H1 (cell line): Measurements from ENCODE around the gene MTRFR. TPM values are rescaled to one million over a fixed set of nuclear protein-coding genes. Genes with fewer than 3 reads are reported as not detected.

Experiments
- CHD1 ChIP-seq: IDR thresholded peaks from 2 replicates; pipeline ENCODE4 v1.6.1; 2012; ENCODE audit warnings: low read depth, low read length, improper control_type of control experiment
- CHD7 ChIP-seq: fragments of 300-600 bp; sonication (generic); IDR thresholded peaks from 2 replicates; pipeline ENCODE4 v1.7.1; 2012; ENCODE audit warnings: low read length, moderate library complexity, mild to moderate bottlenecking, inconsistent platforms; ENCODE audit not compliant: insufficient replicate concordance
- GABPA ChIP-seq: IDR thresholded peaks from 2 replicates; pipeline ENCODE4 v1.6.1; 2011; ENCODE audit warnings: mild to moderate bottlenecking, low read length, moderate library complexity, borderline replicate concordance; ENCODE audit not compliant: insufficient read depth
- JUND ChIP-seq: IDR thresholded peaks from 2 replicates; pipeline ENCODE4 v1.6.1; 2011; ENCODE audit warnings: mild to moderate bottlenecking, improper control_type of control experiment, low read length
- KDM1A ChIP-seq: fragments of 200-600, 300-600 bp; sonication (generic); IDR thresholded peaks from 2 replicates; pipeline ENCODE4 v1.7.1; 2016; ENCODE audit warnings: mild to moderate bottlenecking, low read length, borderline replicate concordance
- MAX ChIP-seq: IDR thresholded peaks from 2 replicates; pipeline ENCODE4 v1.6.1; 2012; ENCODE audit warnings: inconsistent platforms
- NANOG ChIP-seq: IDR thresholded peaks from 2 replicates; pipeline ENCODE4 v1.6.1; 2011; ENCODE audit warnings: low read length, low read depth, mild to moderate bottlenecking, inconsistent platforms; ENCODE audit not compliant: insufficient read depth, poor library complexity, severe bottlenecking
- POLR2A ChIP-seq, 2 experiments: IDR thresholded peaks; 1 replicate in 1 of 2; 2 replicates in 1 of 2; pipeline ENCODE4 v1.6.1; 2011; ENCODE audit warnings: low read depth in 2 of 2, low read length in 2 of 2, mild to moderate bottlenecking in 2 of 2; ENCODE audit errors: control extremely low read depth in 1 of 2
- SAP30 ChIP-seq: fragments of 300-600 bp; sonication (generic); IDR thresholded peaks from 2 replicates; pipeline ENCODE4 v1.7.1; 2012; ENCODE audit warnings: low read length, moderate library complexity, mild to moderate bottlenecking, inconsistent platforms; ENCODE audit not compliant: insufficient read depth, insufficient replicate concordance
- SIN3A ChIP-seq, 2 experiments: IDR thresholded peaks in 1 of 2; conservative IDR thresholded peaks in 1 of 2; 2 replicates each; pipeline ENCODE4 v1.6.1; 2011 to 2012; ENCODE audit warnings: low read length in 2 of 2, improper control_type of control experiment in 1 of 2, low read depth in 1 of 2, mild to moderate bottlenecking in 1 of 2
- SUZ12 ChIP-seq: fragments of 200-600 bp; sonication (generic); IDR thresholded peaks from 2 replicates; pipeline ENCODE4 v1.6.1; 2012; ENCODE audit warnings: mild to moderate bottlenecking, inconsistent platforms, low read length, moderate library complexity, mixed read lengths
- TAF1 ChIP-seq: IDR thresholded peaks from 2 replicates; pipeline ENCODE4 v1.6.1; 2011; ENCODE audit warnings: mild to moderate bottlenecking, low read depth, low read length
- polyA plus RNA-seq, 7 experiments: library from polyadenylated mRNA; depleted of rRNA in 3 of 7; stranded (reverse) in 5 of 7; unstranded in 2 of 7; fragments of >200 nt in 5 of 7; fragments of 200-250 nt in 2 of 7; gene quantifications; 1 replicate in 5 of 7; 2 replicates in 1 of 7; 4 replicates in 1 of 7; pipeline versions ENCODE4 v1.2.1 to v1.2.3, GENCODE V29; 2011 to 2013; ENCODE audit warnings: missing spikeins in 2 of 7, mixed read lengths in 2 of 7
- total RNA-seq: library from RNA; stranded (reverse); fragmentation: NEBNext Ultra II Directional; extraction: Animal tissue kit (Norgen Biotek cat#: 25700); gene quantifications from 2 replicates; pipeline ENCODE4 v1.2.1, GENCODE V29; 2021

Gene MTRFR
- total and polyA plus RNA-seq, 2 of the 8 experiments (the other 6 are each of a cell fraction or from before 2014, with no cell fraction given): 9.2 to 12.9 TPM

GRCh38 chr12:123269896-123270213 lies 36.6 kb downstream of the MTRFR start (continued):
- TF ChIP-seq SAP30 (peak; percentile 21), KDM1A (no peak), SIN3A (conservative IDR thresholded peaks at IDR 0.05 in 1 of 2, IDR thresholded peaks at IDR 0.05 in 1 of 2; ENCODE audit: low read depth in 1 of 2, low read length in 2 of 2) (no peak), CHD1 (no peak; the same call in 1 of the 2 replicates), SUZ12 (no peak), GABPA (no peak), TAF1 (no peak; the same call in 1 of the 2 replicates), CHD7 (no peak), JUND (no peak), NANOG (no peak), MAX (no peak), POLR2A (IDR thresholded peaks at IDR 0.05; ENCODE audit: control extremely low read depth in 1 of 2, low read depth in 2 of 2, low read length in 2 of 2) (peak in 1 of 2 experiments; percentile 67; a peak in 2 of 3 replicates)
